Measurements from ENCODE around the gene ANKRD18A.
"Not testable (repeated sequence)": the region's sequence is repeated elsewhere in the genome, so short reads cannot be mapped to it uniquely, and the experiment has no call there.

Gene ANKRD18A

DNA sequence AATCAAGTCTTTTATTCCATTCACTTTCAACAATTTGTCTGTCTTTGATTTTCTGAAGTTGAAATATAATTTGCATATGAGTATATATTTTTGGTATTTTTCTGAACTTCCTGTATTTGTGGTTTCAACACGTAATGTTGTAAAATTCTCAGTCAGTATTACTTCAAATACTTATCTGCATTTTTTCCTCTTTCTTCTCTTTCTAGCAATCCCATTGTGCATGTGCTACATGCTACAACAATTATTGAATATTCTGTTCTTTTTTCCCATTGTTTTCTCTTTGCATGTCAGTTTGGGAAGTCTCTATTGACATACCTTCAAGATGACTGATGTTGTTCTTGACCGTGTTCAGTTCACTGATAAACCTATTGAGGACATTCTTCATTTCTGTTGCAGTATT is 5.6 kb upstream of the ANKRD18A start:
- DNase-seq (ENCODE audit: low read depth) = no peak

DNA sequence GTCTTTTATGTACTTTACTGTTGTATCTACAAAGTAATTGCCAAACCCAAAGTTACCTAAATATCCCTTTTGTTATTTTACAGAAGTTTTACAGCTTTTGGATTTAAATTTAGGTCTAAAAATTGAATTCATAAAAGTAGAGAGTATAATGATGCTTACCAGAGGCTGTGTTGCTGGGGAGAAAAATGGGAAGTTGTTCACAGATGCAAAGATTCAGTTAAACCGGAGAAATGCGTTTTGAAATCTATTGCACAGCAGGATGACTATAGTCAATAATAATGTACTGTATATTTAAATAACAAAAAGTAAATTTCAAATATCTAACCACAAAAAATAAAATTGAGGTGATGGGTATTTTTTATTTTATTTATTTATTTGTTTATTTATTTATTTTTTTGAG is 2.6 kb upstream of the ANKRD18A start:
- DNase-seq (ENCODE audit: low read depth) = no peak

- DNase-seq (ENCODE audit: low read depth) = no peak
Measured at GRCh38 chr9:38622288-38622674, 1.9 kb upstream of the ANKRD18A start.

GRCh38 chr9:38621434-38622287 is 1.3 kb upstream of the ANKRD18A start:
- no peak for DNase-seq (ENCODE audit: low read depth)

GRCh38 chr9:38619556-38620447 is 594 bp downstream of the ANKRD18A start:
- no peak for DNase-seq (ENCODE audit: low read depth)

DNA sequence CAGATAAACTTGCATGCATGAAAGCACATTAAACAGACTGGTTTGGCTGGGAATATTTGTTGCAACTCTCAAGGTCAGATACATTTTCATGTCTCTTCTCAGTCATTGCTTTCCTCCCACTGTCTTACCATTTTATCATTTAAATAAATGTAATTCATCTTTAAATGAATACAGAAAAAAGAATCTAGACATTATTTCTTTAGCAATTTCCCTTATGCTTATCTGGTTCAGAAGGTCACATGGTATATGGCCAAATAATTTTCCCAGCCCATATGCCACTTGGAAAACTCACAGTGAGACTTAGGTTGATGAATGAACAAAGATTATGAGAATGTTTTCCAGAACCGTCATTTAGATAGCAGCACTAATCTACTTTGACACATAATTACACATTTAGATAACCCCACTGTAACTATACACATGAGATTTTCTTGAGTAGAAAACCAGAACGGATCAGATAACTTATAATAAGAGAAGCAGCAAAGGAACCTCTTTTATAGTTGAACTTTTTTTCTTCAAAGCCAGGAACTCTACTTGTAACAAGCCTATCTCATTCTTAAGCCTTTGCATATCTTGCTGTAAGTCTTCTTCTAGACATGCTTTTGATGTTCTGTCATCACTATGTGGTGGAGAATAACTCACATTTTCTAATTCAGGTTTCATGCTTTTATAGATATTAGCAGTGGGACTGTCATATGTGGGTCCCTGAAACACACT is 22.2 kb downstream of the ANKRD18A start:
- DNase-seq (ENCODE audit: low read depth) = not testable (repeated sequence)

- DNase-seq (ENCODE audit: low read depth) = not testable (repeated sequence)
Measured at GRCh38 chr9:38595117-38595516, 25.3 kb downstream of the ANKRD18A start.

GRCh38 chr9:38591346-38592063 is 28.9 kb downstream of the ANKRD18A start:
- DNase-seq (ENCODE audit: low read depth) = not testable (repeated sequence)

DNA sequence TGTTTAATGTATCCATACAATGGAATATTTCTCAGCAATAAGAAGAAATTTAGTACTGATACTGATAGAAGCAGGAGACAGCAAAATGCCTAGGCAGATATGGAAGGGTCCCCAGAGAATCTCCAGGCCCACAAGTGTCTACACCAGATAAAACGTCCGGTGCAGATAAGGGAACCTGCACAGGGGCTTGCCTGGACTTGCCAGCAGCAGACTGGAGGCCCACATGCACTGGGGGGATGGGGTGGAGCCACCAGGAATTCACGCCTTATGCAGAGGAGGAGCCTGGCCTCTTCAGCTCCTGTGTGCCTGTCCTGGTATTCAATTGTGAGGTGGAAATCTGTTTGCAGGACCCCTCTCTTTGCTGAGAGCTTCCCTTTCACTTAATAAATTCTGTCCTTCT is 36.6 kb downstream of the ANKRD18A start:
- DNase-seq (ENCODE audit: low read depth) = not testable (repeated sequence)

DNA sequence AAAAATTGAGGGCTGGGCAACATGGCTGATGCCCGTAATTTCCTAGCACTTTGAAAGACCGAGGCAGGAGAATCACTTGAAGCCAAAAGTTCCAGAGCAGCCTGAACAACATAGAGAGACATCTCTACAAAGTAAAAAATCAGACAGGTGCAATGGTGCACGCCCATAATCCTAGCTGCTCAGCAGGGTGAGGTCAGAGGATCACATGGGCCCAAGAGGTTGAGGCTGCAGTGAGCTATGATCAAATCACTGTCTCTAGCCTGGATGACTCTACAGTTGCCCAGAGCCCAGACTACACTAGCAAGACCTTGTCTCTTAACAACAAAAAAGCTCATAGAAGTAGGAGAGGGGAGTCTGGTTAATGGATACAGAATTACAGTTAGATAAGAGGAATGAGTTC is 40.3 kb downstream of the ANKRD18A start:
- DNase-seq (ENCODE audit: low read depth) = not testable (repeated sequence)

DNA sequence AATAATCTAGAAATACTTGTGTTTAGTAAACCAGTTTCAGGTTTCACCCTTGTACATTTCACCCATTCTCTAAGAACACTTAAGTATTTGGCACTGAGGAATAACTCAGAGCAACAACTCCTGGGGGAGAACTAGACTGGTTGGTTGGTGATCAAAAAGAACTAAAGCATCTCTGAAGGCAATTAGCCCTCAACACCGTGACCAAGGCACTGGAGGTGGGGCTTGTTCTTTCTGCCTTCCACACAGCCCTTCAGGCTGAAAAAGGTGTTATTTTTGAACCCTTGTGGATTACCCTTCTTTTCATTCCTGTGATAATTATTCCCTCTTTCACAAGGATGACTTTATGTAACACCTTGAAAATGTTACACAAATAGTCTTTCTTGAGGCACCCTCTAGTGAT is 44.2 kb downstream of the ANKRD18A start:
- not testable (repeated sequence) for DNase-seq (ENCODE audit: low read depth)

GRCh38 chr9:38566048-38566447 is 54.3 kb downstream of the ANKRD18A start:
- DNase-seq (ENCODE audit: low read depth) = not testable (repeated sequence)

GRCh38 chr9:38565178-38565577 is 55.2 kb downstream of the ANKRD18A start:
- DNase-seq (ENCODE audit: low read depth) = not testable (repeated sequence)

GRCh38 chr9:38563911-38564310 is 56.5 kb downstream of the ANKRD18A start:
- DNase-seq (ENCODE audit: low read depth) = not testable (repeated sequence)

DNA sequence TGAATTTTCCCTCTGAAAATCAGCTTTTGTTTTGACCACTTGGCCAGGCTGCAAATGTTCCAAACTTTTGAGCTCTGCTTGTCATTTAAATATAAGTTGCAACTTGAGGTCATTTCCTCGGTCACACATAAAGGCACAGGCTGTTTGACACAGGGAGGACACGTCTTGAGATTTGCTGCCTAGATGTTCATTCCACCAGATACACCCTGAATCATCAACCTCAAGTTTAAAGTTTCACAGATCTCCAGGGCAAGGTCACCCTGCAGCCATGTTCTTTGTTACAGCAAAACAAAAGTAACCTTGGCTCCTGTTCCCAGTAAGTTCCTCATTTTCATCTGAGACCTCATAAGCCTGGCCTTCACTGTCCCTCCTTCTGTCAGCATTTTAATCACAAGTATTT is 59.3 kb downstream of the ANKRD18A start:
- not testable (repeated sequence) for DNase-seq (ENCODE audit: low read depth)

DNA sequence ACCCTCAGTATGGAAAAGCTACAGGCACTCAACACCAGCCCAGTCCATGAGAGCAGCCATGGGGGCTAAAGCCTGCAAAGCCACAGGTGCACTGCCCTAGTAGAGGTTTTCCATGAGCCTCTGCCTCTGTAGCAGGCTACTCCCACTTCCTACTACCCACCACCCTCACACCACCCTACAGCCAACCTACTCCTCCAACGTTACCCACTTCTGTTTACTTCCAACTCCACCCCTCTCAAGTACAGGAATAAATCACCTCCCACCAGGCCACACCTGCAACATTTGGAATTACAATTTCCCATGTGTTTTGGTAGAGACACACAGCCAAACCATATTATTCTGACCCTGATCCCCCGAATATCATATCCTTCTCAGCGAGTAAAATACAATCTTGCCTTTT is 61.2 kb downstream of the ANKRD18A start:
- DNase-seq (ENCODE audit: low read depth) = not testable (repeated sequence)

GRCh38 chr9:38557746-38558145 is 62.6 kb downstream of the ANKRD18A start:
- DNase-seq (ENCODE audit: low read depth) = not testable (repeated sequence)

DNA sequence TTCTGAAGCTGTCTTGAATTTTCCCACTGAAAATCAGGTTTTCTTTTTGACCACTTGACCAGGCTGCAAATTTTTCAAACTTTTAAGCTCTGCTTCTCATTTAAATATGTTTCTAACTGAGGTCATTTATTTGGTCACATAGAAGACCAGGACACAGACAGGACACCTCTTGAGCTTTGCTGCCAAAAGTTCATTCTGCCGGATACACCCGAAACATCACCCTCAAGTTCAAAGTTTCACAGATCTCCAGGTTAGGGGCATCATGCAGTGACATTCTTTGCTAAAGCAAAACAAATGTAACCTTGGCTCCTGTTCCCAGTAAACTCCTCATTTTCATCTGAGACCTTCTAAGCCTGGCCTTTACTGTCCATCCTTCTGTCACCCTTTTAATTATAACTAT is 65.4 kb downstream of the ANKRD18A start:
- not testable (repeated sequence) for DNase-seq (ENCODE audit: low read depth)

DNA sequence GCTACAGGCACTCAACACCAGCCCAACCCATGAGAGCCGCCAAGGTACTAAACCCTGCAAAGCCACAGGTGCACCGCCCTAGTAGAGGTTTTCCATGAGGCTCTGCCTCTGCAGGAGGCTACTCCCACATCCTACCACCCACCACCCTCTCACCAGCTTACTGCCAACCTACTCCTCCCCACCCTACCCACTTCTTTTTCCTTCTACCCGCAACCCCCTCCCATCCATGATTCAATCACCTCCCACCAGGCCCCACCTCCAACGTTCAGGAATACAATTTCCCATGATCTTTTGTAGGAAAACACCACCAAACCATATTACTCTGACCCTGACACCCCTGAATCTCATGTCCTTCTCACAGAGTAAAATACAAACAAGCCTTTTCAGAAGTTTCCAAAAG is 67.4 kb downstream of the ANKRD18A start:
- DNase-seq (ENCODE audit: low read depth) = not testable (repeated sequence)

GRCh38 chr9:38546497-38547163 is 73.8 kb downstream of the ANKRD18A start:
- not testable (repeated sequence) for DNase-seq (ENCODE audit: low read depth)

- DNase-seq (ENCODE audit: low read depth) = not testable (repeated sequence)
Measured at GRCh38 chr9:38540535-38540934, 79.9 kb downstream of the ANKRD18A start.

Measured in GM04504 (cell line).